Loucy (cell line): ENCODE data around the gene ALOX12B.

Source experiments
- CTCF ChIP-seq: fragments of 200-600 bp; sonication (generic); conservative IDR thresholded peaks from 2 replicates; pipeline ENCODE4 v1.5.1; 2014; ENCODE audit warnings: mild to moderate bottlenecking, antibody characterized with exemption, low read length
- EZH2phosphoT487 ChIP-seq: fragments of 200-600 bp; IDR thresholded peaks from 2 replicates; pipeline ENCODE4 v1.6.1; 2018; ENCODE audit warnings: antibody characterized with exemption, mild to moderate bottlenecking, moderate library complexity, borderline replicate concordance

DNA sequence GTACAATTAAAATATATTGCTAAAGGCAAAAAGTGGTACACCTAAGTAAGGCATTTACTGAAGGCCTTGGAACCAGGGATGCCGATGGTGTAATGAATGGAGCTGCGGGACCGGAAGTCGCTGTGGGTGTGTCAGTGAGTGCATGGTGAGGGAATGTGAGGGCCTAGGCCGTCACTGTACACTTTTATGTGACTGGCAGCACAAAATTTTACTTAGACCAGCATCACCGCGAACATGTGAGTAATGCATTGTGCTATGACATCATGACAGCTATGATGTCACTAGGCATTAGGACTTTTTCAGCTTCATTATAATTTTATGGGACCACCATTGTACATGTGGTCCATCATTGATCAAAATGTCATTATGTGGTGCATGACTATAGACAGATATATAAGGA, 33.9 kb downstream of the ALOX12B start:
- TF ChIP-seq EZH2phosphoT487, result no peak
- no peak for TF ChIP-seq CTCF
